HG03095 (cell line): ENCODE results near the gene GDE1.

Experiments used
- ATAC-seq: cut with Tn5 transposase; IDR thresholded peaks from one replicate; pipeline ENCODE4 v1.9.1; 2021; ENCODE audit warnings: moderate library complexity; ENCODE audit not compliant: unreplicated experiment

GDE1 gene

GRCh38 chr16:19488213-19488640 lies 33.7 kb downstream of the GDE1 start:
- no peak for ATAC-seq

GRCh38 chr16:19486750-19487325 lies 35.1 kb downstream of the GDE1 start:
- no peak for ATAC-seq

GRCh38 chr16:19486051-19486450 lies 35.8 kb downstream of the GDE1 start:
- no peak for ATAC-seq

- no peak for ATAC-seq
Observed at GRCh38 chr16:19485611-19486010, 36.3 kb downstream of the GDE1 start.

- no peak for ATAC-seq
Observed at GRCh38 chr16:19484096-19484495, 37.8 kb downstream of the GDE1 start.

GRCh38 chr16:19482291-19482690 lies 39.6 kb downstream of the GDE1 start:
- no peak for ATAC-seq

- ATAC-seq: no peak
Observed at GRCh38 chr16:19481769-19482168, 40.1 kb downstream of the GDE1 start.

- no peak for ATAC-seq
Observed at GRCh38 chr16:19481296-19481695, 40.6 kb downstream of the GDE1 start.

- ATAC-seq: no peak
Observed at GRCh38 chr16:19479302-19479721, 42.6 kb downstream of the GDE1 start.

GRCh38 chr16:19478505-19478904 lies 43.4 kb downstream of the GDE1 start:
- ATAC-seq: no peak

GRCh38 chr16:19474617-19475016 lies 47.3 kb downstream of the GDE1 start:
- ATAC-seq: no peak

- no peak for ATAC-seq
Observed at GRCh38 chr16:19472482-19472881, 49.4 kb downstream of the GDE1 start.

- no peak for ATAC-seq
Observed at GRCh38 chr16:19468300-19468699, 53.6 kb downstream of the GDE1 start.

- ATAC-seq: no peak
Observed at GRCh38 chr16:19463468-19464315, 58.2 kb downstream of the GDE1 start.

- ATAC-seq: no peak
Observed at GRCh38 chr16:19460397-19460796, 61.5 kb downstream of the GDE1 start.

GRCh38 chr16:19458722-19459379 lies 63.0 kb downstream of the GDE1 start:
- ATAC-seq: no peak
